ENCODE data around the gene DAB2IP. TPM values are rescaled to one million over a fixed set of nuclear protein-coding genes. Genes with fewer than 3 reads are reported as not detected.
A peak's percentile ranks its signal among the peaks of the same experiment; 100 is the strongest.

Gene DAB2IP
- total RNA-seq, 1 donor from 2014 or later, result 27.3 TPM

DNA sequence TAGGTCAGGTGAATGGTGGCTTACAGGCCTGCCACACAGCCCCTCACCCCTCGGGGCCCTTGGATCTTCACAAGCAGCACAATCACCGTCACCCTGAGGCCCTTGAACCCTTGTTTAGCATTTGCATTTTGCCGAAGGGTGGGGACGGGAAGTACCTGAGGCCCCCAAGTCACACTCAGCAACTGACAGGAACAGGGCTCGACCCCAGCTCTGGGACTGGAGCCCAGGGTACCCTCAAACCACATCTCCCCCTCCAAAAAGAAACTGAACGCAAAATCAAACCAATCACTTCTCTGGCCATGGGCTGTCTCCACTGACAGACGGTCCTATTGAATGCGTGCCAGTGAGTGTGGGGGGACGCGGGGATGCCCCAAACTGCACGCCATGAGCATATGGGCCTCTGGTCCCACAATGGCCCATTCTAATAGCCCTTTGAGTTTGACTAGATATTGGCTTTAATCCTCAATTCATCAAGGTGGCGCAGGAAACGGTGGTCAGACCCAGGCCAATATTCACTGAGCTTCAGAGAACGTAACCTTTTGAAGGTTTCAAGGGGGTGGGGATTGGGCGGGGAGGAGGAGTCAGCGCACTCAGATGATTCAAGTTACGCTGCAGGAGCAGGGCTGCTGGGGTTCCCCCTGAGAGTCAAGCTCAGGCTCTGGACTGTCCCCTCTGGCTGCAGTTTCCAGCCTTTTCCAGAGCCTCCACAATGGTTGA is 176.0 kb downstream of the DAB2IP start:
- ATAC-seq (no peak), DNase-seq (ENCODE audit: low spot score) (no peak)

DNA sequence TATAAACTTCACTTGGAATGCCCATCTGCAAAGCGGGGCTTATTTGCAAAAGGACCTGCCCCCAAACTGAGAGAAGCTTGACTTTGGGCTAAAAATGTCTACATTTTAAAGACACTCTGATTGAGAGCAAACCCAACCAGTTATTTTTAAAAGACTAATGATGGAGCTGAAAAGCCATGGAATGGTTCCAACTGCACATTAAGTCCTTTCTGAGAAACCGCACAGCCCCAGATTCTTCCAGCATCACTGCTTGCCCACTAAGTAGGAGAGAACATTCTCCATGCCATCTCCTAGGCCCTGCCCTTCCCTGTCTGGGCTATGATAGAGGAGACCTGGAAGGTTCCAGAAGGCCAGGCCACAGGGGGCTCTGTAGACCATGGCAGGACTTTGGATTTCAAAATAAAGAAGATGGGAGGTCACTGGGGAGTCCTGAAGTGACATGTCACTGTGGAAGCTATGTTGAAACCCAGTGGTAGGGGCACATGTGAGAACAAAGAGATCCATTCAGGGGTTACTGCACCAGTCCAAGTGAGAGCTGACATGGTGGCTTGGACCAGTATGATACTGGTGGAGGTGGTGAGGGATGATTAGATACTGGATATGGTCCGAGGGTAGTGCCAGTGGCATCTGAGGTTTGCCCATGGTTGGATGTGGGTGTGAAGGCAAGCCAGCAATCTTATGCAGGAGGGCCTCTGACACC is 179.2 kb downstream of the DAB2IP start:
- no peak for ATAC-seq
- DNase-seq (ENCODE audit: low spot score), result peak; percentile 24

- DNase-seq (ENCODE audit: low spot score) (peak; percentile 11), ATAC-seq (no peak)
Observed at GRCh38 chr9:121831869-121832268, 180.4 kb downstream of the DAB2IP start.

- DNase-seq (ENCODE audit: low spot score), result peak; percentile 15
Observed at GRCh38 chr9:121833061-121833460, 181.6 kb downstream of the DAB2IP start.

More at GRCh38 chr9:121833061-121833460, 181.6 kb downstream of the DAB2IP start:
- no peak for ATAC-seq

Other genes starting within 250 kb of the DAB2IP start
- 1.2 TPM for gene GGTA1, start 151.8 kb upstream of the DAB2IP start, total RNA-seq